GM18508 (cell line): ENCODE results near the gene NPR2.

ENCODE experiments used
- ATAC-seq: cut with Tn5 transposase; IDR thresholded peaks from one replicate; pipeline ENCODE4 v1.9.1; 2021; ENCODE audit warnings: moderate number of reproducible peaks; ENCODE audit not compliant: insufficient read depth, unreplicated experiment

The NPR2 gene

DNA sequence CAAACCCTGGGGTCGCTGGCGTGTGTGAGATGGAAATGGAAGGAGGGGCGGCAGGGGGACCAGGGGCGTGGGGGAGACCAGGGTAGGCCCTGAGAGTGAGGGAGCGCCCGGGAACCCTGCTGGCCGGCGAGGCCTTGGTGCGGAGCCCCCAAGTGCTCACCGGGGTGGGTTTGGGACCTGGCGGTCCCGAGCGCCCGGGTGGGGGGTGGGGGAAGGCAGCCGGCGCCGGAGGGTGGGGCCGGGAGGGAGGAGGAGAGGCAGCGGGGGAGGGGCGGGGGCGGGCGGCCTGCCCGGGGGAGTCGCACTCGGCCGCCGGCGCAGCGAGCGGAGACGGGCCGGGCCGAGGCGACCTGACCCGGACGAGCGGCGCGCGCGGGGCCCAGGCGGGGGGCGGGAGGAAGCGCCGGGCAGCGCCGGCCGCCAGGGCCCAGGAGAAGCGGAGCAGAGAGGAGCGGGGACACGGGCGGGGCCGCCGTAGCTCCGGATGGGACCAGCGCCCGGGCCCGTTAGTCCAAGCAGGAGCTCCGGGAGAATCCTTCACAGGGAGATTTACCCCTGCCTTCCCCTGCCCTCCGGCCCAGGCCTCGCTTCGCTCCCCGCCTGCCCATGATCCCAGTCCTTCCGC is at the start of gene NPR2:
NPR2 (plus strand) TSS at position 295 of the 625 bp plus-strand sequence. CDS start 818 bp downstream, outside the sequence.
- ATAC-seq: no peak

DNA sequence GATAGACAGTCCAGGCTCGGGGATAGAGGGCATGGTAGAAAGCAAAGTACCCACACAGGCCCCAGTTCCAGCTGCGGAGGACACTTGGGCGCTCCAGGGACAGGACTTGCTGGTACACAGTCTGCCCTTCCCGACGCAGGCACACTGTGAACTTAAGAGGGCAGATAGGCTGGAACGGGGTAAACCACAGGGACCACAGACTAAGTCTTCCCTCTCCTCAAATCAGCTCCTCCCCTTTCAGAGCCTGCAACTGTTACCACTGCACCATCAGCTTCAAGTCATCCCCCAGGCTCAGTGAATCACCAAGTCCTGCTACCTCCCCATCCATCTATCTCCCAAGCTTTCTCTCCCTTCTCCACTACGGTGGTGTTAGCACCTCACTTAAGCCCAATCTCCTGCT is 49.7 kb upstream of the NPR2 start:
- no peak for ATAC-seq

DNA sequence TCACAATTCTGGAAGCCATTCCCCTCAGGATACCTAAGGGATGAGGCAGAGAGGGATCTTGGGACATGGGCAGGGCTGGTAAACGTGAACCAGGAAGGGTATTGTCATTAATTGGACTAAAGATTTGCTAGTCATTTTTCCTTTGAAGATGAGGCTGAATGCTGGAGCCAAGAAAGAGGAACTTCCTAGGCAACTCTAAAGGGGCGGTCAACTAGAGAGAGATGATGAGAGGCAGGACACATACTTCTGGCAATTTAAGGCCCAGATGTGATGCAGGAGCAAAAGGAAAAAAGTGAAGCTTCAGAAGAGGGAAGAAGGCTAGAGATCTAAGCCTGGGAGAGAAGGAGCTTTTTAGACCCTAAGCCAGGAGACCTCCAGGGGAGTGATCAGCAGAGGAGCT is 47.9 kb upstream of the NPR2 start:
- no peak for ATAC-seq

DNA sequence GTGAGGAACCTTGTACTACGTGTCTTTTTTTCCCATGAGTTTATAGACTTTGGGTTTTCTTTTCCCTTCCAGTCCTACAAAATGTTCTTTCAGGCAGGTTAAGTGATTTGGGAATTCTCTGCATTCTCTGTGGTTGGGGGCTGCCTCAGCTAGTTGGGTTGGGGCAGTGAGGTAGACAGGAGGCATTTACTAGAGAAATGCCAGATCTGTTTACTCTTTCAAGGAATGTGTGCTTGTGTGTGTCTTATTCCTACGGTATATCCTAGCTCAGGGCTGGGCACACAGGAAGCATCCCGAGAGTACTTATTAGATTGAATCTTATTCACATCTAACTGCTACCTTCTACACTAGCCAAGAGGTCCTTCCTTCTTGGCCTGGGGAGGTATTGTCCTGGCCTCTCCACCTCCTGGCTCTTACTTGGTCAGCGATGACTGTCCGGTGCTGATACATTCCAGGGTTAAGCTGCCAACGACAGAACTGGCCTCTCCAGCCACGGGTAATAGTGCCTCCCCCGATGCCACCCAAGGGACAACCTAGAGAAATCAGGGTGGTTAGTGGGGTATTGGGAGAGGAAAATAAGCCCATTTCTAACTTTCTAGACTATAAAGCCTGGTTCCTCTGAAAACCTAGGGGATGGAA is 47.4 kb upstream of the NPR2 start:
- ATAC-seq: no peak

DNA sequence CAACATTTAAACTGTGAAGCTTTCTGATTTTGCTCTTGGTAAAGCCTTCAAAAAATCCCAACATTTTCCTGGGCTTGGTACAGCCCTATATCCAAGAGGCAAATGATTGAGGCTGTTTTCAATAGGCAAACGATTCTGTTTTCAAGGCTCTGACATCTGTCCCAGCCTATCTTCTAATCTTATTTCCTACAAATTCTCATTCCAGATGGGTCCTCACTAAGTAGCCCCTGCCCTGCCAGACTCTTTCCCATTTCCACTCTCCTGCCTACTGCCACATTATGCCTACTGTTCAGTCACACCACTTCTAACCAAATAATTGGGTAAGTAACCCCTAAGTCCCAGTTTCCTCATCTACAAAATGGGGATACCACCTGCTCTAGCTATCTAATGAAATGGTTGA is 45.8 kb upstream of the NPR2 start:
- ATAC-seq: no peak

DNA sequence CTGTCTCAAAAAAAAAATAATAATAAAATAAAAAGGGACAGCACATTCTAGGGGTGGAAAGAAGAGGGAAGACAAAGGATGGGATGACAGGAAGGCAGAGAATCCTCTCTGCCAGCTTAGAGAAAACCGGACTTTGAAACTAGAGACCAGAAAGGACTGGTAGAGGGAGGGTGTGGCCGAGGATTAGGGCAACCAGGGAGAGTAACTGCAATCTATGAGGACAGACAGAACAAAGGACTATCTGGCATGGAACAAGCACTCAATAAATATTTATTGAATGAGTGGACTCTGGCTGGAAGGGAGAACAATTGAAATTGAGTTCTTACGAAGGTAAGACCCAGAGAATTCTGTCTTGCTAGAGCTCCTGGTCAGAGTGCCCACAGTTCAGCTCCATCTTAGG is 44.8 kb upstream of the NPR2 start:
- ATAC-seq: no peak

DNA sequence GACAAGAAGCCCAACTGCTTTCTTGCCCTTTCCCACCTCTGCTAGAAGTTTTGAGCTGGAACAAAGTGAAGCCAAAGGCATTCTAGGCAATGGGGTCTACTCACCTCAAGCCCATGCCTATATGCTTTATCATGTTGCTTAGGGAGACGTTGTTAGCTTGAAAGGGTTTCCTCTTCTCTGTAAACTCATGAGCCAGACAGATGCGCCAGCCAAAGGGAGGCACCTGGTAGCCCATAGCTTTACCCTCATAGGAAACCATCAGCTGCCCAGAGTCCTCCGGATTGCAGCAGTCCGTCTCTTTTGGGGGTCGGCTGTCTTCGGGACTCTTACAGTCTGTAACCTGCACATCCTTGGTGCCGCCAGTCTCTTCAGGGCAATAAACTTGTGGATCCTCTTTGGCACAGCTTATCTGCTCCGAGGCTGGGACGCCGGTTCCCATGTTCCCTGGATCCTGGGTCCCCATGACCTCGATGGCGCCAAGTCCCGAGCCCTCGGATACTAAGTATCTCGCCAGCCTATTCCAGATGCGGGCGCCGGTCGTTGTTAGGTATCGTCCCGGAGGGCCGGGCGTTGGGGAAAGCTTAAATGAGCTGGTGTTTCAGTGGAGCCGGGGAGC is 43.0 kb upstream of the NPR2 start:
- no peak for ATAC-seq

DNA sequence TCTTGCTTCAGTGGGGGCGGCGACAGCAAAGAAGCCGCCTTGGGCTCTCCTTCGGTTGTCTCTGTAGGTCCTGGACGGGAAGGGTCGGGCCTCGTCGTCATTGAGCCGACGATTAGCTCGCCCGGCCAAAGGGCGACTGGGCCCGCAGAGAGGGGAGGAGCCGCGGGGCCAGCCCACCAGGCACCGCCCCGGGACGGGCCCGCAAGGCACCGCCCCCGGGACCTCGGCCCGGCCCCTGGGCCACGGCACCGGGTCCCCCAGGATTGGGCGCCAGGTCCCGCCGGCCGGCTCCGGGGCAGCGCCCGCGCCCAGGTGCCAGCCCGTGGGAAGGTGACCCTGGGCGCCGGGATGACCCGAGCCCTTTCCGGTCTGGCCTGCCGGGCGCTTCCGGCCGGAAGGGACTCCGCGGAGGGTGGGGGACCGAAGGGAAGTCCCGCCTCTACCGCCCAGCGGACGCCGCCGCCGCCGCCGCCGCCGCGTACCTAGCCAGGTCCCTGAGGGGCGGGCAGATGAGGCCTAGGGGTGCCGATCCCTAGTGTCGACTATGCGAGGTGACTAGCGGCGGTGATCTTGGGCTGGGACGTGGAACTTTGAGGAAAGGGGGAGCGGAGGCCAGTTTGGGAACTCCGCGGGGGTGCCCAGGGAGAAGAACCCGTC is 42.4 kb upstream of the NPR2 start, which contains the start of the genes GBA2 and RGP1:
GBA2 (minus strand) TSS at position 371 of the 657 bp plus-strand sequence. CDS start 524 bp downstream, outside the sequence.
RGP1 (plus strand) TSS at position 430 of the 657 bp plus-strand sequence. CDS start 469 bp downstream, outside the sequence.
- ATAC-seq: no peak

DNA sequence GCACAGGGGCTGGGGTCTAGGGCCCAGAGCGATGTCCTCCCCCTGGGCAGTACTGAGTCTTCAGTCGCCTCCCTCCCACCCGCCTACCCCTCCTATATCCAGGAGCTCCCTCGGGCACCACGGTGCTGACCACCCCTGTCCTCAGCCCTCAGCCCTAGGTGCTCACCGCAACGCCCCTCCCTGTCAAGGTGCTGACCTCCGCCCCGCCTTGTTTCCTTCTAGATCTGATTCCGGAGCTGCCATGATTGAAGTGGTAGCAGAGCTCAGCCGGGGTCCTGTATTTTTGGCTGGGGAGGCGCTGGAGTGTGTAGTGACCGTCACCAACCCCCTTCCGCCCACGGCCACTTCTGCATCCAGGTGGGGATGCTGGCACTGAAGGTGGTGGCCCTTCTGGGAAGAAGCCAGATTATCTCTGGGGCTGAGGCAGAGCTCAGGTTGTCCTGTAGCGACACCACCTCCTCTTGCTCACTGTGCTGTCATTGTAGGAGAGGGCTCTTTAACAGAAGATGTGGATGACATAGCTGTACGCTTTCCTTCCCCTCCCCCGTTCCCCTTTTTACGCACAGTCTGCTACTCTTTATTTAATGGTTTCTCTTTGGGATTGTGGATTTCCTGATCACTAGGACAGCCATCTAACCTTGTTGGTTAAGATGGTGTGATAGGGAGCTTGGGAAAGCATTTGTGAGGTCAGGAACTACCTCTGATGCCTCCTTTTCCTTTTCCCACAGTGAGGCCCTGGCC is 41.7 kb upstream of the NPR2 start:
- no peak for ATAC-seq

DNA sequence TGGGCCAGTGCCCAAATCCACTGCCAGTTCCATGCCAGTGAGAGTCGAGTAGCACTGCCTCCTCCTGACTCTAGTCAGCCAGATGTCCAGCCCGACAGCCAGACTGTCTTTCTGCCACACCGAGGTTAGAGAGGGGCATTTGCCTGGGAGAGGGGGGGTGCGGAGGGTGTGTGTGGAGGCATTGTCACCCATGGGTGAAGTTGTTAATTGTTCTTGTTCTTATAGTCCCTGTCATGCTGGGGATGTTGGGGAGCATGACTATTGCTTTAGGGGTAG is 41.2 kb upstream of the NPR2 start:
- ATAC-seq: no peak

DNA sequence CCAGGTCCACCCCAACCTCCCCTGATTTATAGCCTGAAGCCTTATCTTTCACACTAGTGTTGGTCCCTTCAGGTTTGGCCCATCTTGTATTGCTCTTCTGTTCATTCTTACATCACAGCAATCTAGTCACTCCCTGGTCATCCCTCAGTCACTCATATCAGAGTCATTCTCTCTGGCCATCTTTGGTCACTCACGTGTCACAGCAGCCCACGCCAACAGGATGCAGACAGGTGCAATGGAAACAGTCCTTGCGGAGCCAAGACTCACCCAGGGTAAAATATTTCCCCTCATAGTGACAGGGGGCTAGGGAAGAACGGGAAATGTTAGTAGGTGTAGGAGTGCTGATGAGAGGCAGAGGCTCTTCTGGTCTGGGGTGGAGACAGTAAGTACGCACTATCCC is 37.9 kb upstream of the NPR2 start:
- no peak for ATAC-seq

DNA sequence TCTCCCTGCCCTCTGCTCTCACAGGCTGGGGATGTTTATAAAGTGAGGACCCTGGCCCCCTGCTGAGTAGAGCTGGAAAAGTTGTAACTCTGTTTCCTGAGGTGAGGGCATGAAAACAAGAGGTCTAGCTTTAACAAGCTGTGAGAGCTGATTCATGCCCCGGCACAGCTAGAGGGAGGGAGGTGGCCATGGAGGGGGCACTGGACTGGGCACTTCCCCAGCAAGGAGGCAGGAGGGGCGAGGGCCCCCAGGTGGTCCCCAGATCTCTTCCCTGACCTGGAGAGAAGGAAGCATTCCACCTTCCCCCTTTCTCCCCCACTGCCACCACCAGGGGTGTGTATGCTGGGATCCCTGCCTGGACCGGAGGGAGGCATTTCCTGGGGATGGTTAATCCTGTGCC is 37.1 kb upstream of the NPR2 start, which contains the start of gene MSMP:
MSMP (minus strand) TSS at position 13 of the 400 bp plus-strand sequence. CDS start 147 bp downstream, outside the sequence.
- no peak for ATAC-seq

DNA sequence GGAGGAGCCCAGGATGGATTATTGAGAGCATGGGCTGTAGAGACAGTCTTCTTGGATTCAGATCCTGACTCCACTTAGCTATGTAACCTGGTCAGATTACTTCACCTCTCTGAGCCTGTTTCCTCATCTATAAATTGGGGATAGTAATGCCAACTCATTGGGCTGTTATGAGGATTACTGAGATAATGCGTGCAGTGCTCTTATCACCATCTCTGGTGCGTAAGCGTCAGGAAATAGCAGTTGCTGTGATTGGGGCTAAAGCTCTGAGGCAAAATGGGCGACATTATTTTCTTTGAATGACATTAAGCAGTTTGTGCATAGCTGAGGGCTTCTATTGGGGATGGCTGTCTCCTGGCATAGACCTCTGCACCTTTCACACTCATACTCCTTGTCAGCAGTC is 36.3 kb upstream of the NPR2 start:
- ATAC-seq: no peak

DNA sequence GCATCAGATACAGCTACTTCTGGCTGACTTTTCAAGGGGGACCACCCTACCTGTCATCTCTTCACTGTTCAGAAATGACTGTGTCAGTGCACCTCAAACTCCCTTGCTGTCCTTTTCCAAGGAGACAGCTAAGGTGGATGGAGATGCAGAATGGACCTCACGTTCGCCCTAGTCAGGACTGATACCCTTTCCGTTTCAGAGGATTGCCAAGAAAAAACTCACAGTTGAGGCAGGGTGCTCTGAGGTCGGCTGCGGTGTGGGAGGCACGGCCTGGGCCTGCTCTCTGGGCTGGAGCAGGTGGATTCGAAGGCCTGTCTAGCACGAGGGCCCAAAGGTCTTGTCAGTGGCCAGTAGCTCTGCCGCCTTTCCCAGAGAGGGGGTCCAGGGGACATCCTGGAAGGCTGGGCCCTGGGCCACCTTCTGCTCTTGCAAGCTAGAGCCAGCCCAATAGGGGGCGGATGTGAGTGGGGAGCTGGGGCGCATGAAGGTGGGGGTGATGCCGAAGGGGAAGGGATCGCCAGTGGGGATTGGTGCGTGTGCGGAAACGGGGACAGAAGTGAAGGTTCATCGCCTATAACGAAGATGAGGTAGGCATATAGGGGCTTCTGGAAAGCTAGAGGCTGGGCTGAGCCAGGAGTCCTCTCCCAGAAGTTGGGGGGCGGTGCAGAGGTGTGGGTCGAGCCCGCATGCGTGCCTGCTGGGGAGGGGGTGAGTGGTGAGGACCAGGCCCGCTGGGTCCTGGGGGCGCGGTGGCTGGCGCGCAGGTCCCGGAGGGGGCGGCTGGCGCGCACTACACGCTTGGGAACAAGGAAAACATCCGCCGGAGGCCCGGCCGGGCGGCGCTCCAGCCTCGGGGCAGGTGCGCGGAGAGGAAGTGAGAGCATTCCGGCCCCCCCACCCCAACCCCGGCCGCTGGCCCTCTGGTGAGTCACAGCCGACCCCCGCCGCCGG is 34.8 kb upstream of the NPR2 start:
- ATAC-seq: no peak

DNA sequence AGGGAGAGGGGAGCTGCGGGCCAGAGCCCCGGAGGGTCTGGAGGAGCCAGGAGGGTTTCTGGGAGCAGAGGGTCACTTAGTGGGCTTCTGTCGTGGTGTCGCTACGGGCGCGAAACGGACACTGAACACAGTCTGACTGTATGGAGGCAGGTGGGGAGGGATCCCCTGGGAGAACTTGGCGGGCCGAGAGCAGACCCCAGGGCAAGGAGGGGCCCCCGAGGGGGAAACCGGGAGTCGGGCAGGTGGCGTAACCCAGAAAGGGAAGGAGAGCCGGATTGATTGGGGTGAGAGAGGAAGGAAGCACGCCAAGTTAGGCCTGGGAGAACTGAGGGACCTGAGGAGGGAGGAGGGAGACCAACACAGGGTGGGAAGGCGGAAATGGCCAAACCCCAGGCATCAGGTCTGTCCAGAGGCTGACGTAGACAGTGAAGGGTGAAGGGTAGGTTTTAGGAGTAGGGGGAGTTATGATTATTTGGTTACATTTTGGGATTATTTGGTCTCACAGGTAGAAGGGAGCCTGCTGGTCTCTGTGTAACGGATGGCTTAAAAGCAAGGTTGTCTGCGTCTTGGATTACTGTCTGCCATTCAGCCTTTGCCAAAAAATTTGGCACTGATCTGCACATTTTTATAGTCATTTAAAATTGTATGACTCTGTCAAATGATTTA is 34.0 kb upstream of the NPR2 start:
- no peak for ATAC-seq

DNA sequence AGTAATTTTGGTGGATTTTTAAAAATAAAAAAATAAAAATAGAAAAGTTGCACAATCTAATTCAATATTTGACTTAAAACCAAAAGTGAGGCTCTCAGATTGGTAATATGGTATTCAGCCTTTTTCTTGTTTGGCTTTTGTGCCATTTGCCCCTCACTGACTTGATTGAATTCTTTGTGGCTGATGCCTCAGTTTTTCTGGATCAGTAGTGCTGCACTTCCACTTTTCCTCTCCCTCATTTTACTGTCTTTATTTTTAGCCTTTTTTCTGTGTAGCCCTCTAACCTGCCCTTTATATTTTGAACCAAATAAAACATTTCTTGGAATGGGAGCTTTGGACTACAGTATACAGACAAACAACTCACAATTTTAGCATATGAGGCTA is 33.5 kb upstream of the NPR2 start:
- ATAC-seq: no peak

DNA sequence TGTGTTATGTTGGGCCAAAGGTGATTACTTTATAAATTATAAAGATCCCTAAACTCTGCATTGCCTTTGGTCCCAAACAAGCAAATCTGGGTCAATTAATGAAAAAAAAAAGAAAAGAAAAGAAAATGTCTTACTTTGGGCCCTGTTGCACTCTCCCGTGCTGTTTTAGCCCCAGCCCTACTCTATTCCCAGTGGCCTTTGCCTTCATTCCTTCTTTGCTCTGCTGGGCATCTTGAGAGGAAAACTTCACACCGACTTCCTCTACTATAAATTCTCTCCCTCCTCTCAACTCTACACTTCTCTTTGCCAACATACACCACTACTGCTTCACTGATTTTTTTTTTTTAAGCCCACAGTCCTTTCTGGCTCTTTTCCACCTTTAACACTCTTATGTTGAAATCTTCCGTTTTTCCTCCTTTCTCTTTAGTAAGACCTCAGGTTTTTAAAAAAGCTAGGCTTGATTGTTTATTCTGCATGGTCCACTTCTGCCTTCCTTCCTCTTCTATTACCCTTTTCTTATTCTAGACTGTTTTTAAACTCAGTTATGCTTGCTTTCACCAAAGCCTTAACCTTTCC is 32.8 kb upstream of the NPR2 start:
- ATAC-seq: no peak

DNA sequence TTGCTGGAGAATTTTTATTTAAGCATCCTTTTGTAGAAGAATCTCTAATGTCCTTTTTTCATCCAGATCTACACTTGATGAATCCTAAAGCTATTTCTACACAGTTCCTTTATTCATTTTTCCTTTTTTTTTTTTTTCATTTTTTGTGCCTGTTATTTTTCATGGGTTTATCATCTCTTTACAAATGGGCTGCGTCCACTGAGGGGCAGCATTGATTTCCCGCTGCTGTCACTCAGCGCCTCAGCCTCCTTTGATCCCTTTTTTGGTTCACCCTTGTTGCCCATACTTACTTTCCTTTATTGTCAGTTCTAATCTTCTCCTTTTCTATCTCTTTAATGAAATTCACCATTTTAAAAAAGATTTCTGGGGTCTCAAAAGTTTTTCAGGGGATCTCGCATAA is 31.6 kb upstream of the NPR2 start:
- ATAC-seq: no peak

DNA sequence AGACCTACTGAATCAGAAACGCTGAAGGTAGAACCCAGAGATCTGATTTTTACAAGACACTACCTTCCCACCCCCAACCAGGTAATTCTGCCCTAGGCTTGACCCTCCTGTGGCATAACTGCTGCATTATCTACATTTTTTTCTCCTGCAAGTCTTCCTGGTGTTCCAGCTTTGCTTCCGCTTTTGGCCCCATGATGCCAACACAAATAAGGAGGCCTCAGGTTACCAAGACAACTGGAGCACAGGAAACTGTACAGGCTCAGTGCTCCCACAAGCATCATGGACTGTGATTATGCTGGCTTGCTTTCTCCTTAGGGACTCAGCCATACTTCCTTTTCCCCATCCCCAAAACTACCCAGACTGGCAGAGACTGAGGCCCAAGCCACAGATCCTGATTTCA is 30.7 kb upstream of the NPR2 start:
- no peak for ATAC-seq
